H1 (cell line): ENCODE data around the gene SLCO4A1.

ENCODE experiments used
- ATF2 ChIP-seq: IDR thresholded peaks from 2 replicates; pipeline ENCODE4 v1.6.1; 2012; ENCODE audit warnings: low read length, inconsistent platforms
- CBX5 ChIP-seq: fragments of 300-800, 300-1000 bp; sonication (generic); IDR thresholded peaks from 2 replicates; pipeline ENCODE4 v1.7.1; 2016; ENCODE audit warnings: antibody characterized with exemption, low read length, low read depth
- CTCF ChIP-seq, 3 experiments: IDR thresholded peaks; 1 replicate in 2 of 3; 2 replicates in 1 of 3; pipeline versions ENCODE4 v1.5.1 to v1.6.1; 2011; ENCODE audit warnings: low read length in 3 of 3, mild to moderate bottlenecking in 3 of 3, inconsistent platforms in 2 of 3, low read depth in 1 of 3, moderate library complexity in 1 of 3; ENCODE audit not compliant: insufficient read depth in 1 of 3; ENCODE audit errors: control extremely low read depth in 1 of 3
- EGR1 ChIP-seq: IDR thresholded peaks from 2 replicates; pipeline ENCODE4 v1.6.1; 2011; ENCODE audit warnings: low read depth, low read length, borderline replicate concordance
- EZH2 ChIP-seq: fragments of 200-600 bp; sonication (generic); IDR thresholded peaks from 2 replicates; pipeline ENCODE4 v1.7.1; 2012; ENCODE audit warnings: low read depth, mild to moderate bottlenecking, moderate library complexity, low read length, inconsistent platforms; ENCODE audit not compliant: severe bottlenecking
- FOSL1 ChIP-seq: IDR thresholded peaks from 2 replicates; pipeline ENCODE4 v1.6.1; 2011; ENCODE audit warnings: mild to moderate bottlenecking, low read depth, low read length, moderate library complexity; ENCODE audit not compliant: insufficient read depth
- GTF2F1 ChIP-seq: IDR thresholded peaks from 2 replicates; pipeline ENCODE4 v1.6.1; 2012; ENCODE audit warnings: low read depth, low read length, improper control_type of control experiment, borderline replicate concordance
- POLR2A ChIP-seq, 2 experiments: IDR thresholded peaks; 1 replicate in 1 of 2; 2 replicates in 1 of 2; pipeline ENCODE4 v1.6.1; 2011; ENCODE audit warnings: low read depth in 2 of 2, low read length in 2 of 2, mild to moderate bottlenecking in 2 of 2; ENCODE audit errors: control extremely low read depth in 1 of 2
- POLR2AphosphoS5 ChIP-seq: IDR thresholded peaks from 2 replicates; pipeline ENCODE4 v1.6.1; 2011; ENCODE audit warnings: low read depth, low read length
- TF ChIP-seq, protein P1 (sequence below): IDR thresholded peaks from 2 replicates; pipeline ENCODE4 v1.6.1; 2012; ENCODE audit warnings: inconsistent platforms

DNA sequence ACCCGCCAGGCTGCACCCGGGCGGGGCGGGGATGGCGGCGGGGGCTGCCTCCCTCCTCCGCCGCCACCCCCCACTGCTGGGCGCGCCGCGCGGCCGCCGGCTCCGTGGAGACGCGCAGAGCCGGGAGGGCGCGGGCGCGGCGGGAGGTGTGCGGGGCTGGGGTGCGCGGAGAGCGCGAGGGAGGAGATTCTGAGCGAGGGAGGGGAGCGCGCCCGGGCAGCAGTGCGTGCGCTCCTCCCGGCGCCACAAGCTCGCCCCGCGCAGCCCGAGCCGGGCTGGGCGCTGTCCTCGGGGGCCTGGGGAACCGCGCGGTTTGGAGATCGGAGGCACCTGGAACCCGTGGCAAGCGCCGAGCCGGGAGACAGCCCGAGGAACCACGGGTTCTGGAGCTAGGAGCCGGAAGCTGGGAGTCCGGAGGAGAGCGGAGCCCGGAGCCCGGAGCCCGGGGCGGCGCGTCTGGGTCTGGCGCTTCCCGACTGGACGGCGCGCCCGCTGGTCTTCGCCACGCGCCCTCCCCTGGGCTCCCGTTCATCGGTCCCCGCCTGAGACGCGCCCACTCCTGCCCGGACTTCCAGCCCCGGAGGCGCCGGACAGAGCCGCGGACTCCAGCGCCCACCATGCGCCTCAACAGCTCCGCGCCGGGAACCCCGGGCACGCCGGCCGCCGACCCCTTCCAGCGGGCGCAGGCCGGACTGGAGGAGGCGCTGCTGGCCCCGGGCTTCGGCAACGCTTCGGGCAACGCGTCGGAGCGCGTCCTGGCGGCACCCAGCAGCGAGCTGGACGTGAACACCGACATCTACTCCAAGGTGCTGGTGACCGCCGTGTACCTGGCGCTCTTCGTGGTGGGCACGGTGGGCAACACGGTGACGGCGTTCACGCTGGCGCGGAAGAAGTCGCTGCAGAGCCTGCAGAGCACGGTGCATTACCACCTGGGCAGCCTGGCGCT, 66.6 kb downstream of the SLCO4A1 start, which contains the start of gene NTSR1:
- TF ChIP-seq CTCF (IDR thresholded peaks at IDR 0.05; ENCODE audit: control extremely low read depth in 1 of 3, insufficient read depth in 1 of 3, low read depth in 1 of 3, low read length in 3 of 3) (peak; percentile 13 to 30 (median 23)), POLR2AphosphoS5 (no peak), FOSL1 (no peak), CBX5 (no peak), EGR1 (no peak), POLR2A (IDR thresholded peaks at IDR 0.05; ENCODE audit: control extremely low read depth in 1 of 2, low read depth in 2 of 2, low read length in 2 of 2) (no peak), GTF2F1 (no peak), EZH2 (peak; percentile 85), ATF2 (no peak)
- TF ChIP-seq, protein P1, sequence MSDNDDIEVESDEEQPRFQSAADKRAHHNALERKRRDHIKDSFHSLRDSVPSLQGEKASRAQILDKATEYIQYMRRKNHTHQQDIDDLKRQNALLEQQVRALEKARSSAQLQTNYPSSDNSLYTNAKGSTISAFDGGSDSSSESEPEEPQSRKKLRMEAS = peak; percentile 3
